ENCODE measurements around the gene USP12. TPM values are rescaled to one million over a fixed set of nuclear protein-coding genes. Genes with fewer than 3 reads are reported as not detected.
"Not testable (repeated sequence)": the region's sequence is repeated elsewhere in the genome, so short reads cannot be mapped to it uniquely, and the experiment has no call there.

Gene USP12
- total and polyA plus RNA-seq, 2 experiments from 2014 or later: 18.4 to 39.3 TPM

- H3K4me3 Mint-ChIP-seq; DNase-seq (ENCODE audit: low spot score); H3K79me2 ChIP-seq (replicated peaks; ENCODE audit: insufficient read depth); H3K4me2 ChIP-seq; H3K36me3 ChIP-seq (ENCODE audit: insufficient read depth); H4K20me1 ChIP-seq (replicated peaks; ENCODE audit: insufficient read depth); H3K27me3 ChIP-seq (ENCODE audit: insufficient read depth); H3K4me3 ChIP-seq; H3K27me3 Mint-ChIP-seq (ENCODE audit: insufficient read depth, low read depth, poor library complexity); H3F3A ChIP-seq (replicated peaks; ENCODE audit: low read depth); H3K4me1 ChIP-seq (ENCODE audit: insufficient read depth); H2AFZ ChIP-seq; H3K27ac ChIP-seq (ENCODE audit: low read depth); ATAC-seq; H3K9me2 ChIP-seq (ENCODE audit: insufficient read depth); H3K27ac Mint-ChIP-seq: not testable (repeated sequence)
- Mint-ChIP-seq H3K36me3 (ENCODE audit: low read depth) (peaks cover 37% of the 10 kb centered on the region), H3K4me1 (peaks cover 12% of the 10 kb centered on the region), H3K9me3 (peaks cover 18% of the 10 kb centered on the region)
These were observed 47.2 kb upstream of the USP12 start for GRCh38 chr13:27218861-27219260.

- H2AFZ ChIP-seq; ATAC-seq; H3K27me3 ChIP-seq (ENCODE audit: insufficient read depth); H3K27ac Mint-ChIP-seq; H3K9me2 ChIP-seq (ENCODE audit: insufficient read depth); H3K36me3 ChIP-seq (ENCODE audit: insufficient read depth); H3F3A ChIP-seq (replicated peaks; ENCODE audit: low read depth); H3K27me3 Mint-ChIP-seq (ENCODE audit: insufficient read depth, low read depth, poor library complexity); H3K4me2 ChIP-seq; H3K4me3 ChIP-seq; DNase-seq (ENCODE audit: low spot score); H3K4me1 ChIP-seq (ENCODE audit: insufficient read depth); H3K27ac ChIP-seq (ENCODE audit: low read depth); H3K79me2 ChIP-seq (replicated peaks; ENCODE audit: insufficient read depth); H4K20me1 ChIP-seq (replicated peaks; ENCODE audit: insufficient read depth); H3K4me3 Mint-ChIP-seq: not testable (repeated sequence)
- Mint-ChIP-seq H3K4me1 (peaks cover 13% of the 10 kb centered on the region), H3K36me3 (ENCODE audit: low read depth) (peaks cover 38% of the 10 kb centered on the region), H3K9me3 (peaks cover 22% of the 10 kb centered on the region)
These were observed 46.2 kb upstream of the USP12 start for GRCh38 chr13:27217791-27218190.

- H3K27ac ChIP-seq (ENCODE audit: low read depth); H3F3A ChIP-seq (replicated peaks; ENCODE audit: low read depth); H3K27me3 Mint-ChIP-seq (ENCODE audit: insufficient read depth, low read depth, poor library complexity); H3K27me3 ChIP-seq (ENCODE audit: insufficient read depth); H3K36me3 ChIP-seq (ENCODE audit: insufficient read depth); H3K9me2 ChIP-seq (ENCODE audit: insufficient read depth); DNase-seq (ENCODE audit: low spot score); H3K4me2 ChIP-seq; ATAC-seq; H4K20me1 ChIP-seq (replicated peaks; ENCODE audit: insufficient read depth); H3K4me3 Mint-ChIP-seq; H3K4me1 ChIP-seq (ENCODE audit: insufficient read depth); H2AFZ ChIP-seq; H3K27ac Mint-ChIP-seq; H3K79me2 ChIP-seq (replicated peaks; ENCODE audit: insufficient read depth); H3K4me3 ChIP-seq: not testable (repeated sequence)
- Mint-ChIP-seq H3K4me1 (peaks cover 13% of the 10 kb centered on the region), H3K36me3 (ENCODE audit: low read depth) (peaks cover 20% of the 10 kb centered on the region), H3K9me3 (peaks cover 29% of the 10 kb centered on the region)
These were observed 41.8 kb upstream of the USP12 start for GRCh38 chr13:27213386-27213785.

- no peak overlapping the region for H3K27ac Mint-ChIP-seq
- H3K9me3 Mint-ChIP-seq: peaks cover 29% of the 10 kb centered on the region
- H3K27ac ChIP-seq (ENCODE audit: low read depth): no peak overlapping the region
- ATAC-seq (no peak), DNase-seq (ENCODE audit: low spot score) (no peak)
- H3K27me3 Mint-ChIP-seq (ENCODE audit: insufficient read depth, low read depth, poor library complexity): peaks cover 2% of the 10 kb centered on the region
- H3K4me2 ChIP-seq: no peak overlapping the region
- no peaks in the 10 kb centered on the region for H3K36me3 ChIP-seq (ENCODE audit: insufficient read depth)
- peaks cover 20% of the 10 kb centered on the region for H3K36me3 Mint-ChIP-seq (ENCODE audit: low read depth)
- no peaks in the 10 kb centered on the region for H3F3A ChIP-seq (replicated peaks; ENCODE audit: low read depth)
- no peaks in the 10 kb centered on the region for H3K27me3 ChIP-seq (ENCODE audit: insufficient read depth)
- H3K4me1 ChIP-seq (ENCODE audit: insufficient read depth): 0 out of 2 replicates have a peak, but pooled peaks cover 9% of the 10 kb centered on the region
- H4K20me1 ChIP-seq (replicated peaks; ENCODE audit: insufficient read depth): no peaks in the 10 kb centered on the region
- H3K79me2 ChIP-seq (replicated peaks; ENCODE audit: insufficient read depth): no peaks in the 10 kb centered on the region
- H3K4me3 ChIP-seq: no peak overlapping the region
- 0 out of 2 replicates have a peak, but pooled peaks cover 3% of the 10 kb centered on the region for H3K9me2 ChIP-seq (ENCODE audit: insufficient read depth)
- peaks cover 15% of the 10 kb centered on the region for H3K4me1 Mint-ChIP-seq
- no peak overlapping the region for H2AFZ ChIP-seq
- no peak overlapping the region for H3K4me3 Mint-ChIP-seq
- TF ChIP-seq CTCF (conservative IDR thresholded peaks at IDR 0.05; ENCODE audit: low read depth in 2 of 2): no peak
- no peak for TF ChIP-seq EZH2 (IDR thresholded peaks at IDR 0.05; ENCODE audit: low read depth, unreplicated experiment)
- TF ChIP-seq JUNB (IDR thresholded peaks at IDR 0.05; ENCODE audit: unreplicated experiment): no peak
- no peak for TF ChIP-seq STAT1 (IDR thresholded peaks at IDR 0.05; ENCODE audit: unreplicated experiment)
- TF ChIP-seq ETS1 (IDR thresholded peaks at IDR 0.05): no peak
- TF ChIP-seq POLR2AphosphoS5 (IDR thresholded peaks at IDR 0.05; ENCODE audit: low read depth): no peak
- no peak for TF ChIP-seq ZNF114 (CRISPR knock-in tag; IDR thresholded peaks at IDR 0.05)
- no peak for TF ChIP-seq ZNF331 (CRISPR knock-in tag; IDR thresholded peaks at IDR 0.05; ENCODE audit: low read depth)
- no peak for TF ChIP-seq NANOG (IDR thresholded peaks at IDR 0.05; ENCODE audit: borderline replicate concordance)
These were observed 40.3 kb upstream of the USP12 start for GRCh38 chr13:27211771-27212364.

Data from GM23338 (cell line).